Measurements from ENCODE around the gene ROBO1.
"Not testable (repeated sequence)": the region's sequence is repeated elsewhere in the genome, so short reads cannot be mapped to it uniquely, and the experiment has no call there.

Gene ROBO1

DNA sequence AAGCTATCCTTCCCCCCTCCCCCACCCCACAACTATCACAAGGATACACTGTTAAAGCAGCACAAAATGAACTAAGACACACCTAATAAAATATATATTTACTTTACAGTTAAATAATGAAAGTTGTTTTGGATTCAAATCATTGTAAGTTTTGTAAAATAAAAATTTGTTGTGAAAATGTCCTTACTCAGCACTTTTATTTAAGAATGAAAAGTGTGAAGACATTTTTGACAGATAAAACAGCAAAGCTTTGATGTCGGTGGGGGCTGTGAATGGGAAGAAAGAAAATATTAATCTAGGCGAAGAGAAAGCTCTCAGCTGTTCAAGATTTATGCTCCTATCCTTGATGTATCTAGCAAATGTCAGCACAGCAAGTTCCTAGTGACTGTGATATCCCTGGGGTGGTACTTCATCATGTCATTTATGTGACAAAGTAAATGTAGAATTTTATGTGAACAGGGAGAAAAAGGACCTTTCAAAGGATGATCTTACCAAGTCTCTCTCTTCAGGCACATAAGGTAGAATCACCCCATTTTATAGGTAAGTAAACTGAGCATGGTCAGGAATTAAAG is 216.4 kb downstream of the ROBO1 start:
- no peak for DNase-seq (ENCODE audit: low read depth)

DNA sequence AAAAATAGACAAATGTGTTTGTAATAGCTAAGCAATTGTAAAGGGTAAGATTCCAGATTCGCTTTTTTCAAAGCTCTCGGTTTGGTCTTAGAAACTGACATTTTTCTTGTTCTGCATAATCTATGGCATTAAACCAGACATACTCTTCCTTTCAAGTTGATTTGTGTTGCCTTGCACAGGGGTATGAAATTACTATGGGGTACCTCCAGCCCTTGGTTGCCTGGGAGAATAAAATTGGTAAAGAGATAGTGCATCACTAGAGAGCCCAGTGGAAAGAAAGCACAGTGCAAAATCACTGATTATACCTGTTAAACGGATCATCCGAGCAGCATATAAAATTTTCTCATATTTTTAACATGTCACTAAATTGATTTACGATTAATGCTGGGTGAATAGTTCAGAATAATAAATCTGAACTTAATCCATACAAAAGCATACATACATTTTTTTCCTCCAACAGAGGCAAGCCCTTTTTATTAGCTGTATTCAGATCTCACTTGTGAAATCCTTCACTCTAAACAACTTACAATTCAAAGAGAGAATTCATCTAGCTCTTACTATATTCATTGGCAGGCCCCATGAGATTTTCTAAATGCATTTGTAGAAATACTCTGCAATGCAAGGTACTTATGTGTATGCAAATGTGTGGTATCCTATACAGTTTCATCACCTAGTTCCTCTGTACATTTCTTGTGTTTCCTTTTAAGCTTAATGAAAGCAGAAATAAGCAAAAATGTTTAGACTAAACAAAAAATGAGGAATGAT is 224.4 kb downstream of the ROBO1 start:
- DNase-seq (ENCODE audit: low read depth): no peak

GRCh38 chr3:79534727-79535126 is 233.1 kb downstream of the ROBO1 start:
- no peak for DNase-seq (ENCODE audit: low read depth)

GRCh38 chr3:79531566-79532295 is 236.1 kb downstream of the ROBO1 start:
- DNase-seq (ENCODE audit: low read depth): no peak

DNA sequence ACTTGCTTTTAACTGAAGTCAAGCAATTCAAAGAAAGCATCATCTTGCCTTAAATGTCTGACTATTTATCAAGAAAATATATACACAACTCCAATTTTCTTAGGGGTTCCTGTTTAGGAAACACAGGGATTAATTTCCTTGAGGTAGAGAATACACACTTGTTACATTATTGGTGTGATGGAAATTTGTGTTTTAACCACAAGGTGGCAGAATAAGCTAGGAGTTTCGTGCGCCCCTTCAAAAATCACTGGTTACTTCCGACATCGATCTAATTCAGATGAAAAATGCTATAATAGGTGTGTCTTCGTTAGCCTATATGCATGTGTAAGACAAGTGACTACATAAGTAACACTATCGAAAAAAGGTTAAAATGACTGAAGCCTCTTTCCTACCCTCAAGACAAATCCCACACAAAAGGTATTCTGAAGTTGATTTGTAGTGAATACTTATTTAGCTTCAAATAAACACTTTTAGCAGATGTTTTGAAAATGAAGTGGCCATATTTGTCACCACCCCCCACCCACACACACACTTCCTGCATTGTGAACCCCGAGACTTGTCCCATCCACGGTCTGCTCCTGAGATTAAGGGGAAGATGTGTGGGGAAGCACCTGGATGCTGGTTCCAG is 246.5 kb downstream of the ROBO1 start:
- no peak for DNase-seq (ENCODE audit: low read depth)

DNA sequence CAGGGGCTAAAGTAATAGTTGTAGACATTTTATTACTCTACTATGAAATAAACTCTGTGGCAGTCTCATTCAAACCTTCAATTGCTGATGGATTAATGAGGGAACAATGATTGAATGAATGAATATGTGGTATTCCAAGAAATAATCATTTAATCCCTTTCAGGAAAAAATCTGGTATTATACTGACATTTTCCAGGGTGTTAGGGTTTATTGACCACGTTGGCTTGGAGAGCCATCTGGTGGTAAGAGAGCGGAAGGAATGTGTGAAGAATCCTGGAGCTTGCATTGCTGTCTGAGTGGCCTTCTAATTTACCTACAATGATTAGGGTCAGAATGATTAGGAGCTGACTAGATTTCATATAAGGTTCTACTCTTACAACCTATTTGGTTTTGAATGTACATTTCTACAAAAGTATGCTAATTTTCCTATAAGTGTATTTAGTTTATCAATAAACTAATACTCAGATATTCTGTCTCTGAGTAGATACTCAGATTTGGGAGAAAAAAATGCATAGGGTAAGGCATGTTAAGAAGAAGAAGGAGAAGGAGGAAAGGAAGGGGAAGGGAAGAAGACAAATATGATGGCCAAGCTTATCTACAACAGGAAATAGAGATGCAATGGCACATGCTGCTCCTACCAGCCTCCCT is 249.9 kb downstream of the ROBO1 start:
- DNase-seq (ENCODE audit: low read depth): no peak

DNA sequence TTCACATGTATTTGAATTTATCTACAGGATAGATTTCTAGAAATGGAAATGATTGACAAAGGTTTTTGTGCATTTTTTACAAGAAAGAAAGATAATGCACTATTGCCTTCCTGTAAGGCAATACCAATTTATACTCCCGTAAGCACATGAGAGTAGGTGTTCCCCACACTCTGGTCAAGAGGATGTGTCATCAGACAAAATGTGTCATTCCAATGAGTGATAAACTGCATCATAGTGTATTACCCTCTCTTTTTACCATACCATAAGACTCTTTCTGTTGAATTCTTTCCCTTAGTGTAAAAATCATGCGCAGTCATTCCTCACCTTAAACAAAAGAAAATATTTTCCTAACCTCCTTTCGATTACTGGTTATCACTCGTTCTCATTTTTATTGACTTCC is 251.0 kb downstream of the ROBO1 start:
- no peak for DNase-seq (ENCODE audit: low read depth)

DNA sequence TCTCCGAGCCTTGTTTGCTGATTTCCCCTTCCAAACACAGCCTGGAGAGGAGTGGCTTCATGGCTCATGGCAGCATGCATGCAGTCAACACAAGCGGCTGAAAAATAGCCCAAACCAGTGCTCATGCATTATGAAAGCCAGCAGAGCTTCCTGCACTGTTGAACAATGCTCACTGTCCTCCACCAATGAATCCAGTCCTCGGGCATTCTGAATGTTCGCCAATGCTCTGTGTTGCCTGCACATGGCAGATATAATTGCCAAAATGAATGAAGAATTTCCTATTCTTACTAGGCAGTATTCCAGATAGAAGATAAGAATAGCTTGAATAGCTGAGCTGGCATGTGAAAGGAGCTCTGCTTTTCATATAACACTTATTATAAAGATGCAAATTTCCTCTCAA is 252.7 kb downstream of the ROBO1 start:
- DNase-seq (ENCODE audit: low read depth): no peak

DNA sequence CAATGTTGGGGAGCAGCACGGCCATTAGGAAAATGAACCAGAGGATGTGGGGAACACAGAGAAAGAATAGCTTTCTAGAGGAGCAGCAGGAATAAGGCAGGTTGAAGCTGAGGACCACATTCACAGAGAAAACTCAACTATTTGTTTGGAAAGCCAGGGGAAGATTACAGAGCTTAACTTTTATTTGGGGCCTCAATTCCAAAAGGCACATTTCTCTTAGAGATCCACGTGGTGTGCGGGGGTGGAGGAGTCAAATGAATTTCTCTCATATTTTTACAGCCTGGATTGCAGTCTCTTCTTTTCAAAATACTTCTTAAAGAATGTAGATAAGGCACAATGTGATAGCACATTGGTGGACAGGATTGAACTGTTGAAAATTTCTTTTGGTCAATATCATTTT is 253.7 kb downstream of the ROBO1 start:
- DNase-seq (ENCODE audit: low read depth): no peak

- no peak for DNase-seq (ENCODE audit: low read depth)
These were observed 261.0 kb downstream of the ROBO1 start for GRCh38 chr3:79506751-79507150.

DNA sequence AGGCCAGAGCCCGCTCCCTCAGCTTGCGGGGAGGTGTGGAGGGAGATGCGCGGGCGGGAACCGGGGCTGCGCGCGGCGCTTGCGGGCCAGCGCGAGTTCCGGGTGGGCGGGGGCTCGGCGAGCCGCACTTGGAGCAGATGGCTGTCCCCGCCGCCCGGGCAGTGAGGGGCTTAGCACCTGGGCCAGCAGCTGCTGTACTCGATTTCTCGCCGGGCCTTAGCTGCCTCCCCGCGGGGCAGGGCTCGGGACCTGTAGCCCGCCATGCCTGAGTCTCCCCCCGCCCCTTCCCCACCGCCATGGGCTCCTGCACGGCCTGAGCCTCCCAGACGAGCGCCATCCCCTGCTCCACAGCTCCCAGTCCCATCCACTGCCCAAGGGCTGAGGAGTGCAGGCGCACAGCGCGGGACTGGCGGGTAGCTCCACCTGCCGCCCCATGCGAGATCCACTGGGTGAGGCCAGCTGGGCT is 265.5 kb downstream of the ROBO1 start:
- DNase-seq (ENCODE audit: low read depth): not testable (repeated sequence)

- no peak for DNase-seq (ENCODE audit: low read depth)
These were observed 270.2 kb downstream of the ROBO1 start for GRCh38 chr3:79497447-79498111.

GRCh38 chr3:79491029-79491641 is 276.7 kb downstream of the ROBO1 start:
- no peak for DNase-seq (ENCODE audit: low read depth)

DNA sequence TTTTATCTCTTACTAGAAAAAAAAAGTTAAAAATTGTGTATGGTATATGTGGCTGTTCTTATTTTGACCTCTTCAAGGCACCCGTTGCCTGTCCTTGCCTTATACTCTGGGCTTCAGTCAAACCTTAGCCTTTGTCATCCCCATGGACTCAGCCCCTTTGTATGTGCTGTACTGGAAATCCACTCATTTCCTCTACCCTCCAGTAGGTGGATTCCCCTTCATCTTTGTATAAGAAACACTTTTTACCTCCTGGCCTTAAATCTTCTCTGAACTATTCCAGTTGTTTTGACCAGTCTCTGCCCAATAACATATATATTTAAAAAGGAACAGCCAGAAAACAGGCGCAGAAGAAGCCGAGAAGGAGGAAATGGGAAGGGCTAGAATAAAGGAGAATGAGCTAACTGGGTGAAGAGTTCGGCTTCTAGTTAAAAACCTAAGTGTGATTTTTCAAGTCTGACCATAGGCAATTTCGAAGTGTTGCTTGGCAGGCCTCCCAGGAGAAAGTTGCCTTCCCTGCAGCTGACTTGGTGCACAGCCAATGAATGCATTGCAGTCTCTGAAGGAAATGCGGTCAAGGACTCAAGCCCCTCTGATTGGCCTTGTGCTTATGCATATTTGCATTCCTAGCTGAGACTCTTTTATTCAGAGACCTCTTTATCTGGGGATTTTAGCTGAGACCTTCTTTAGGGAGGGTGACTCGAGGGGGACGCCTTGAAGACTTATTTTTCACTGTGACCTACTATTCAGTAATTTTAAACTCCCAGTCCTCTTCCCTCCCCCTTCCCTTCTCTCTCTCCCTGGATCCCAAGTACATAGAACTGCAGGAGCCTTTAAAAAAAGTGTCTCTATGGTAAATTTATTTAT is 277.4 kb downstream of the ROBO1 start:
- no peak for DNase-seq (ENCODE audit: low read depth)

DNA sequence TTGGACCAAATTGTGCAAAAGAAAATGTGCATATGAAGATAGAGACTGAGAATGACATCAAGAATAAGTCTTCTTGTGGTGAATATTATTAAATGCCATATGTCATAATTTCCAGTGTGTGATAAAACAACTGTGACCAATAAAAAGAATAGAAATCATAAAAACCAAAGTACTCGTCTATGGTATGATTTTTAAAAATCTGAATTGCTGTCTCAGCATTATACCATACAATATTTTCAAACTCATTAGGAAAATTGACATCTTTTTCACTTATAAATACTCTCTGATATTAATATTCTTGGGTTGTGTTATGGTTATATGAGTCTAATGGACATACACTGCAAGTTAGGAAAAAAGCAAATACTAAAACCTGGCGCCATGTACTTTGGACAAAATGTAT is 279.4 kb downstream of the ROBO1 start:
- no peak for DNase-seq (ENCODE audit: low read depth)

DNA sequence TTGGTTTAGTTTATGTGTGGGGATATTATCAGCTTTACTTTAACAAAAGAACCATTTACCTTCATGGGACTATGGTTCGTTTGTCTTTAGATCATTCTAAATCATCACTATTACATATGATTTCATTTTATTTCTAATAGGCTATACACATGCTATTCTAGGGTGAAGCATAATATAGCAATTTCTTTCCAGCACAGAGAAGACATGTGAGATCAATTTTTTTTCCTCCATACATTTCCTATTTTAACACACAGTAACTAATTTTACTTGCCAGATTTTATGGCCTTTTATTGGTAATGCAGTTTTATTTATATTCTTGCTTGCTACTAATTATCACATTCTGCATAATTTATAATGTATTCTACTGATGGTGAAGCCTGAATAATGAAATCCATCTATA is 287.1 kb downstream of the ROBO1 start:
- no peak for DNase-seq (ENCODE audit: low read depth)

DNA sequence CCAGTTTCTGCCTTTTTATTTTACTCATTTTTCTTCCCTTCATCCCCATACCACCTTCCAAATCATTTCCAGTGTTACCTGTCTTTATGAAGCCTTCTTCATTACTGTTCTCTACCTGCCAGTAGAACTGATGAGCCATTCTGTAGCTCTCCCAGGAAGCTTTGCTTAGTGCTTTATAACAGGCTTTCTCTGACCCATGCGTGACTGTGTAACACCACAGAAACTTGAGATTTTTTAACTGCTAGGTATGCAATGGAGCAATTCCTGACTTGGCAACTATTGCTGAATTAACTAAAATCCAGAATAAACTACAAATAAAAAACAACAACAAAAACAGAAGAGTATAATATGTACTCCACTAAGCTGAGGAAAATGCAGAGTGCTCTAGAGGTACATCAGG is 289.2 kb downstream of the ROBO1 start:
- no peak for DNase-seq (ENCODE audit: low read depth)

GRCh38 chr3:79477242-79477641 is 290.6 kb downstream of the ROBO1 start:
- DNase-seq (ENCODE audit: low read depth): no peak

DNA sequence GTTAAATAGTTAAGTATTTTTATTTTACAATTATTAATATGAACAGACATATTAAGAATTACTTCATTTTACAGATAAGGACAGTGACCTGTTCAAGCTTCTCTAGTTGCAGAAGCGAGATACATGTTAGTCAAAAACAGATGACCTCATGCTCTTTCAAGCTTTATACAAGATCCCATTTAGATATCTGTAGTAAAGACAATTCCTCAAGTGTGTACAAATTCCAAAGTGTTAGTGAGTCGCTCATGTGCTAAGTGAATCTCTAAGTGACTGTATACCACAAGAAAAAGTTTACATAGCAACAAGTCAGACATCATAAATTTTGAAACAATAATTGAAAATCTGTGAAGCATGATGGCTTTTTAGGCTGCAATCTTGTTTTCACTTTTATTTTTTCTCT is 293.8 kb downstream of the ROBO1 start:
- no peak for DNase-seq (ENCODE audit: low read depth)

DNA sequence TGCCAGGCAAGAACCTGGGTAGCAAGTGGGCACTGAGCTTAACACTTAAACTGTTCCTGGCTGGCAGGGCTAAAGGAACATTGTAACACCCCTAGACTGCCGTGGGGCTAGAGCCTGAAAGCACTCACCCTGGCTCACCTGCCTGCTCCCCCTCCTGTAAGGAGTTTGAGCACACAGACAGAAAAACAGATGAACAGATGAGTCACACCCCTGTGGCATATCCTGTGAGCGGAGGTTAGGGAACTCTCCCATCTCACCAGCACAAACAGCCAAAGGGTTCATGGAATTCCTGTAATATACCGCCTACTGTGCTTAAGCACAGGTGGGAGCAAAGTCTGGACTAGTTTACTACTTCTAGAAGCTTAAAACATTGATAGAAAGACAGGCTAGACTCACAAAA is 300.1 kb downstream of the ROBO1 start:
- no peak for DNase-seq (ENCODE audit: low read depth)
